HL-60 (cell line): ENCODE results near the gene SPOP.

ENCODE experiments used
- CTCF ChIP-seq: IDR thresholded peaks from one replicate; pipeline ENCODE4 v1.5.1; 2011; ENCODE audit warnings: low read length, control low read depth, inconsistent platforms; ENCODE audit not compliant: insufficient read depth
- GABPA ChIP-seq: IDR thresholded peaks from 2 replicates; pipeline ENCODE4 v1.6.1; 2012; ENCODE audit warnings: low read depth
- POLR2AphosphoS5 ChIP-seq: IDR thresholded peaks from 2 replicates; pipeline ENCODE4 v1.6.1; 2012; ENCODE audit warnings: low read depth
- REST ChIP-seq: IDR thresholded peaks from 2 replicates; pipeline ENCODE4 v1.6.1; 2012; ENCODE audit warnings: low read depth; ENCODE audit not compliant: insufficient replicate concordance
- SPI1 ChIP-seq: IDR thresholded peaks from 2 replicates; pipeline ENCODE4 v1.6.1; 2012; ENCODE audit warnings: low read depth, mild to moderate bottlenecking, borderline replicate concordance

GRCh38 chr17:49577963-49578362 lies 99.9 kb downstream of the SPOP start:
- TF ChIP-seq CTCF (no peak), REST (no peak), SPI1 (no peak), POLR2AphosphoS5 (no peak), GABPA (no peak)
